Measurements from ENCODE around the gene AGAP1.

The AGAP1 gene

GRCh38 chr2:235495373-235496238 lies 1.8 kb downstream of the AGAP1 start:
- H3K4me3 ChIP-seq (ENCODE audit: low read length) = peak overlapping the region; percentile 54
- peak; percentile 32 for DNase-seq (ENCODE audit: low read depth)

GRCh38 chr2:235496239-235496621 lies 2.4 kb downstream of the AGAP1 start:
- TF ChIP-seq, protein P1, sequence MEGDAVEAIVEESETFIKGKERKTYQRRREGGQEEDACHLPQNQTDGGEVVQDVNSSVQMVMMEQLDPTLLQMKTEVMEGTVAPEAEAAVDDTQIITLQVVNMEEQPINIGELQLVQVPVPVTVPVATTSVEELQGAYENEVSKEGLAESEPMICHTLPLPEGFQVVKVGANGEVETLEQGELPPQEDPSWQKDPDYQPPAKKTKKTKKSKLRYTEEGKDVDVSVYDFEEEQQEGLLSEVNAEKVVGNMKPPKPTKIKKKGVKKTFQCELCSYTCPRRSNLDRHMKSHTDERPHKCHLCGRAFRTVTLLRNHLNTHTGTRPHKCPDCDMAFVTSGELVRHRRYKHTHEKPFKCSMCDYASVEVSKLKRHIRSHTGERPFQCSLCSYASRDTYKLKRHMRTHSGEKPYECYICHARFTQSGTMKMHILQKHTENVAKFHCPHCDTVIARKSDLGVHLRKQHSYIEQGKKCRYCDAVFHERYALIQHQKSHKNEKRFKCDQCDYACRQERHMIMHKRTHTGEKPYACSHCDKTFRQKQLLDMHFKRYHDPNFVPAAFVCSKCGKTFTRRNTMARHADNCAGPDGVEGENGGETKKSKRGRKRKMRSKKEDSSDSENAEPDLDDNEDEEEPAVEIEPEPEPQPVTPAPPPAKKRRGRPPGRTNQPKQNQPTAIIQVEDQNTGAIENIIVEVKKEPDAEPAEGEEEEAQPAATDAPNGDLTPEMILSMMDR (IDR thresholded peaks at IDR 0.05; ENCODE audit: insufficient read depth, low read depth, low read length, missing control alignments) = no peak
- peak; percentile 52 for DNase-seq (ENCODE audit: low read depth)
- H3K4me3 ChIP-seq (ENCODE audit: low read length) = no peak overlapping the region

More at GRCh38 chr2:235495373-235496238, 1.8 kb downstream of the AGAP1 start:
- TF ChIP-seq, protein P1 (IDR thresholded peaks at IDR 0.05; ENCODE audit: insufficient read depth, low read depth, low read length, missing control alignments) = no peak

DNA sequence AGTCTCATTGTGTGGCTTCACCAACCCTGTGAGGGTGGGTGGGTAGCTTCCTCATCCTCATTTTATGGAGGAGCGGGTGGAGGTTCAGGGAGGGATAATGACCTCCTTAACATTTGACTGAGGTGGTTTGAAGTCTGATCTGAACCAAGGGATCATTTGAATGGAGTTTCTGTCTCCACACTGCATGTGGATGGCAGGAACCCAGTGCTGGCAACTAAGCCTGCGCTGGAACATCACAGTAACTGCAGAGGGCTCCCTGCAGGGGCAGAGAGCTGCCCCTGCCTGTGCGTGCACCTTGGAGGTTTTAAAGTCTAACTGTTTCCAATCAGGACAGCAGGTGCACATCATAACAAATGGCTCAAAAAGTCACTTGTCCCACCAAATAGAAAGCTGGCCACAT lies 3.3 kb downstream of the AGAP1 start:
- no peak overlapping the region for H3K4me3 ChIP-seq (ENCODE audit: low read length)
- no peak for DNase-seq (ENCODE audit: low read depth)
- TF ChIP-seq, protein P1 (IDR thresholded peaks at IDR 0.05; ENCODE audit: insufficient read depth, low read depth, low read length, missing control alignments) = no peak

DNA sequence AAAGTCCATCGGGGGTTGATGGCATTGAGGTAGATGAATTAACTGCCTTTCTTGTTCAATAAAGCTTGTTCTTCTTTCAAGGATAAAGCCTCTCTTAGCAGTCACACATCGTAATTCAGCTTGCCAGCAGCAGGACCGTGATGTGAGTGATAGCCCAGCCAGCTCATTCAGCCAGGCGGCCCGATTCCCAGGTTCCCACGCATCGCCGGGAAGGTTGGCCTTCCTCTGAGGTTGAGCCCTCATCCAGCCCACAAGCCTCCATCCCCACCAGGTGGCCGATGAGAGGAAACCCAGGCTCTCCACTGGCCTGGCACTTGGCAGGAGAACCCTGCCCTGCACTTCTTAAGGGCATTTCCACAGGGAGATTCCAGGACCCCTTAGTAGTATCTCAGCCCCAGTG lies 4.7 kb downstream of the AGAP1 start:
- no peak overlapping the region for H3K4me3 ChIP-seq (ENCODE audit: low read length)
- TF ChIP-seq, protein P1 (IDR thresholded peaks at IDR 0.05; ENCODE audit: insufficient read depth, low read depth, low read length, missing control alignments) = no peak
- DNase-seq (ENCODE audit: low read depth) = no peak

DNA sequence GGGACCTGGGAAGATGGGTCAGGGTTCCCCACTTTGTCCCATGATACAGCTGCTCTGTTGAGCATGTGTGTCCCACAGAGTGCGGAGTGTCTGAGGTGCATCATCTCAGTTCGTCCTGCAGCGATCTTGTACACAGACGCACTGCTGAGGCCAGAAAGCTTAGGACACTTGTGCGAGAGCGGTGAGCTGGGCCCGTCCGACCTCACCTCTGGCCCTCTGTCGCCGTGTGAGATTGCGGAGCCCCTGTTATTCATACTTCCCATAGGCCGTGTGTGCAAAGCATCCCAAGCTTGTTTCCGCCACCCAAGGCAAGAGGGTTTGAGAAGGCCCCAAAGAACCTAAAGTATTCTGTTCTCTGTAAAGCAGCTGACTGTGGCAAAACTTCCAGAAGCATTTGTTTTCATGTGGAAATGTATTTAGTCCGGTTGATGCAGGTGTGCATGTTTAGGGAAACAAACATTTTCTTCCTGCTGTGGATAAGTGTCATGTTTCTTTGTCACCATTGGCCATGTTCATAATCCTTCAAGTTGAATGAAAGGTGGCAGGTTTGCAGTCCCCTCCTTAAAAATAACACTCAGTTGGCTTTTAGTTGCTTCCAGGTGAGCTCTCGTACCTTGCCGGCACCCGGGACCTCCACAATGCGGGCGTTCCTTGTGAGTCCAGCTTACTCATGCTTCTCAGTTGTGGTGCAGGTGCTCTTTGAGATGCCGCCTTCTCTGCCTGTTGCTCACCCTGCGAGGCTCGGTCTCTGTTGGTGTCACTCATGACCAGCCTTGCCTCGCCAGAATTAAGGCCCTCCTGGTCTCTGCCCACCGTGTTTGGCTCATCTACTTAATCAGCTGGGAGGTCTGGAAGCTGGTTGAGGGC lies 5.3 kb downstream of the AGAP1 start:
- DNase-seq (ENCODE audit: low read depth) = no peak
- H3K4me3 ChIP-seq (ENCODE audit: low read length) = no peak overlapping the region
- TF ChIP-seq, protein P1 (IDR thresholded peaks at IDR 0.05; ENCODE audit: insufficient read depth, low read depth, low read length, missing control alignments) = no peak

GRCh38 chr2:235500110-235500760 lies 6.4 kb downstream of the AGAP1 start:
- no peak overlapping the region for H3K4me3 ChIP-seq (ENCODE audit: low read length)
- DNase-seq (ENCODE audit: low read depth) = no peak
- TF ChIP-seq, protein P1 (IDR thresholded peaks at IDR 0.05; ENCODE audit: insufficient read depth, low read depth, low read length, missing control alignments) = no peak

Data from epithelial cell of esophagus (primary cell).